ENCODE data around the gene CAMTA1. TPM values are rescaled to one million over a fixed set of nuclear protein-coding genes. Genes with fewer than 3 reads are reported as not detected.

The CAMTA1 gene
- polyA plus RNA-seq, 1 donor from 2014 or later = 162 TPM

GRCh38 chr1:6775261-6776043 lies 9.8 kb upstream of the CAMTA1 start:
- Histone ChIP-seq H3K9me3 (ENCODE audit: low read length) (no peaks in the 10 kb centered on the region), H3K9me2 (ENCODE audit: insufficient read depth, low read length) (no peaks in the 10 kb centered on the region), H3K79me2 (replicated peaks; ENCODE audit: insufficient read depth, low read length) (no peaks in the 10 kb centered on the region), H4K20me1 (ENCODE audit: insufficient read depth) (no peaks in the 10 kb centered on the region), H3K27ac (ENCODE audit: low read length) (no peak overlapping the region), H3K9ac (ENCODE audit: low read length) (no peak overlapping the region), H2AFZ (ENCODE audit: low read depth, low read length) (no peak overlapping the region), H3K27me3 (ENCODE audit: insufficient read depth, low read depth, low read length) (no peaks in the 10 kb centered on the region), H3F3A (ENCODE audit: insufficient read depth, low read length, poor library complexity, severe bottlenecking) (no peaks in the 10 kb centered on the region), H3K4me2 (ENCODE audit: low read length) (no peak overlapping the region), H3K36me3 (ENCODE audit: insufficient read depth, low read length) (no peaks in the 10 kb centered on the region), H3K4me3 (ENCODE audit: low read length) (no peak overlapping the region)
- no peak for TF ChIP-seq EZH2 (IDR thresholded peaks at IDR 0.05; ENCODE audit: borderline replicate concordance, insufficient read depth, low read length, poor library complexity, severe bottlenecking)
- TF ChIP-seq RAD21 (conservative IDR thresholded peaks at IDR 0.05) = no peak
- TF ChIP-seq CTCF (IDR thresholded peaks at IDR 0.05; ENCODE audit: poor library complexity, severe bottlenecking) = no peak
- no peak for TF ChIP-seq TAF1 (IDR thresholded peaks at IDR 0.05; ENCODE audit: low read depth)
- no peak for TF ChIP-seq EP300 (conservative IDR thresholded peaks at IDR 0.05; ENCODE audit: poor library complexity, severe bottlenecking)
- no peak for TF ChIP-seq MXI1 (conservative IDR thresholded peaks at IDR 0.05; ENCODE audit: poor library complexity, severe bottlenecking)
- TF ChIP-seq POLR2AphosphoS5 (IDR thresholded peaks at IDR 0.05) = no peak
- no peak for TF ChIP-seq REST (IDR thresholded peaks at IDR 0.05; ENCODE audit: borderline replicate concordance)
- TF ChIP-seq SMC3 (conservative IDR thresholded peaks at IDR 0.05; ENCODE audit: poor library complexity) = no peak

GRCh38 chr1:6776389-6776788 lies 8.9 kb upstream of the CAMTA1 start:
- Histone ChIP-seq H3K9ac (ENCODE audit: low read length) (no peak overlapping the region), H3F3A (ENCODE audit: insufficient read depth, low read length, poor library complexity, severe bottlenecking) (no peaks in the 10 kb centered on the region), H2AFZ (ENCODE audit: low read depth, low read length) (no peak overlapping the region), H3K79me2 (replicated peaks; ENCODE audit: insufficient read depth, low read length) (no peaks in the 10 kb centered on the region), H3K4me2 (ENCODE audit: low read length) (no peak overlapping the region), H4K20me1 (ENCODE audit: insufficient read depth) (no peaks in the 10 kb centered on the region), H3K9me2 (ENCODE audit: insufficient read depth, low read length) (no peaks in the 10 kb centered on the region), H3K27ac (ENCODE audit: low read length) (no peak overlapping the region), H3K9me3 (ENCODE audit: low read length) (no peaks in the 10 kb centered on the region), H3K27me3 (ENCODE audit: insufficient read depth, low read depth, low read length) (no peaks in the 10 kb centered on the region), H3K36me3 (ENCODE audit: insufficient read depth, low read length) (no peaks in the 10 kb centered on the region), H3K4me3 (ENCODE audit: low read length) (no peak overlapping the region)
- TF ChIP-seq POLR2AphosphoS5 (IDR thresholded peaks at IDR 0.05) (no peak), SMC3 (conservative IDR thresholded peaks at IDR 0.05; ENCODE audit: poor library complexity) (no peak), CTCF (IDR thresholded peaks at IDR 0.05; ENCODE audit: poor library complexity, severe bottlenecking) (no peak), TAF1 (IDR thresholded peaks at IDR 0.05; ENCODE audit: low read depth) (no peak), EP300 (conservative IDR thresholded peaks at IDR 0.05; ENCODE audit: poor library complexity, severe bottlenecking) (no peak), MXI1 (conservative IDR thresholded peaks at IDR 0.05; ENCODE audit: poor library complexity, severe bottlenecking) (no peak), REST (IDR thresholded peaks at IDR 0.05; ENCODE audit: borderline replicate concordance) (no peak), EZH2 (IDR thresholded peaks at IDR 0.05; ENCODE audit: borderline replicate concordance, insufficient read depth, low read length, poor library complexity, severe bottlenecking) (no peak), RAD21 (conservative IDR thresholded peaks at IDR 0.05) (no peak)

Data from neural cell (in vitro differentiated cells).